ENCODE measurements around the gene PRCD.
"Not testable (repeated sequence)": the region's sequence is repeated elsewhere in the genome, so short reads cannot be mapped to it uniquely, and the experiment has no call there.

Gene PRCD

DNA sequence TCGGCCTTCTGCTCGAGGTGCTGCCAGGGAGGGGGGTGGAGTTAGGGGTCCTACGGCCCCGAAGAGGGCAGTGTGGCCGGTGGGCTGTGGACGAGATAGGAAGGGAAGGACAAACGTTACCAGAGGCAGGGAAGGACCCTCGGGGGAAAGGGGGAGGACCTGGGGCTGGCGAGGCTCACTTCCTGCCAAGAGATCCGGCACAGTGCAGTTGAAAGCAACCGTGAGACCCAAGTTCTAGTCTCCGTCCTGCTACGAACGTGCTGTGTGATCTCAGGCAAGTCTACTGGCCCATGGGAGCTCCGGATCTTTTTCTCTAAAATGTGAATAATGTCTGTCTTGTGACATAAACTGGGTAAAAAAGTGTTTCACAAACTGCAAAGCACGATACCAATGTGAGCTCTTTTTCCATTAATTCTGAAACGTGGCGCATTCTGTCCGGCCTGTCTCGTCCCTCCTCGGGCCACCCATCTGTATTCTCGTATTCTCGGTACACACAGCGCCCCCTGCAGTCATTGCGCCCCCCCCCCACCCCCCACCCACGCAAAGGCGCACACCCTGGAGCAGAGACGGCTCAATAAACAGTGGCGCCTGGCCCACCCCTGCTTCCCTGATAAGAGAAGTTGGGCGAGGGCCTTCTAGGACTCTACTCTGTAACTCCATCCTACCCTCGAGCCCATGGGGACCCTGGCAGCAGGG lies 11.2 kb upstream of the PRCD start:
- DNase-seq: no peak

GRCh38 chr17:76529224-76530094 lies 10.4 kb upstream of the PRCD start:
- DNase-seq: no peak

DNA sequence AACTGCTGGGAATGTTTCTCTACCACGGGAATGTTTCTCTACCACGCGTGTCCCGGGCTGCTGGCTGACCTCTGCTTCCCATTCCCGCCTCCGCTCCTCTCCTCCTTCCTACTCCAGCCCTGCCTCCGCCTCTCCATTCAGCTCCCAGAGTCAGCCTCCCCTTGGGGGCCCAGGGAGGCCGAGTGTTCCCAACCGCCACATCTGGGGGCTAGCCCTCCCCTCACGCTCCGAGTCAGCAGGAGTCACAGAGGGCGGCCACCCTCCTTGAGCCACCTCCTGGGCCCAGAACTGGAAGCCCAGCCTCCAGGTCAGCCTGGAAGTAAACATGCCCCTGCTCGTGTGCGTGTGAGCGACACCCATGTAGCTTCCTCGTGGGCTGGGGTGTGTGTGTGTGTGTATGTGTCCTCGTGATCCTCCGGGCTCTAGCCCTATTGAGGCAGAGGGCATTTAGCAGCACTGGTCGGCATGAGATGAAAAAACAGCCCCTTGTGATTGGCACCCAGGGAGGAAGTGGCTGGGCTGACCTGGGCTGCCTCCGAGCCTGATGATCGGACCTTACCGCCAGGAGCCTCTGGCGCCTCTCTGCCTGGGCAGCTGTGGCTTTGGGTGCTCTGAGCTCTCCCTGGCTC lies 9.6 kb upstream of the PRCD start:
- DNase-seq: no peak

GRCh38 chr17:76530811-76531485 lies 8.9 kb upstream of the PRCD start:
- DNase-seq: no peak

DNA sequence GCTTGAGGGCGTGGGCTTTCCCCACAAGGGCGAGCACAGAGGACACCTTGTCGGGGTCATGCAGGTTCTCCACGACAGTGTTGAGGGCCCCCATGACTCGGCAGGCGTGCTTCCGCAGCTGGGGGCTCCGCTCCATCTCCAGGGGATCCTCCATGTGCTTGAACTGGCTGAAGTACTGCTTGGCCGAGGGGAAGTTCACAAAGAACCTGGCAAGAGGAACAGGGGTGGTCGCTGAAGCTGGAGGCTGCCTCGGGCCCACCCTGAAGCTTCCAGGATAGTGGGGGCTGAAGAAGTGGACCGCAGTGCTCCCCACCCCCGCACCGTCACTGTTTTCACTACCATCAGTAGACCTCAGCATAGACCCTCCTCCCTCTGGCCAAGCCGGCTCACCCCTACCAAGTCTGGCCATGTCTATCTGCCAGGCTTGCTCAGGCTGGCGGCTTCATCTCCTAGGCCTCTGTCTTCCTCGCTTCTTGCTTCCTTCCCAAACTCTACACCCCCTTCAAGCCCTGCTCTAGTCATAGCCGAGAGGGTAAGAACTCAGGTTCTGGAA lies 8.3 kb upstream of the PRCD start:
- DNase-seq: no peak

DNA sequence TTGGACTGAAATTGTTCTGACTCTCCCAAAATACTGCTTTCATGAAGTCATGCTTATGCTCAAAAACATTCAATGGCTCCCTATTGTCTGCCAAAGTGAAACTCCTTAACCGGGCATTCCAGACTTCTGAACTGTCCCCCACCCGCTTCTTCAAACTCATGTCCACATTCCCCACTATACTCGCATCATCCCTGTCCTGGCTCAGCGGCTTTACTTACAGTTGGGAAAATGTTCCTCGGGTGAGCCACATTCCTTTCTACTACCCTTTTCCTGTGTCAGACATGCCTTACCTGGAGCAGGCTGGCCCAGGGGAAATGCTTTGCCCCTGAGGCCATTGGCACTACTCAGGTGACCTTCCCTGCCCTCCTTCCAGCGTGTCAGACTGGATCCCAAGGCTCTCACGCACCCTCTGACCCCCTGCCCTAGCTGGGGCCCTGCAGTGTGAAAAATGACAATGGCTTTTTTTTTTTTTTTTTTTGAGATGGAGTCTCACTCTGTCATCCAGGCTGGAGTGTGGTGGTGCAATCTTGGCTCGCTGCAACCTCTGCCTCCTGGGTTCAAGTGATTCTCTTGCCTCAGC lies 7.7 kb upstream of the PRCD start:
- DNase-seq: no peak

- DNase-seq: not testable (repeated sequence)
These were observed 6.0 kb upstream of the PRCD start for GRCh38 chr17:76533640-76534359.

- DNase-seq: no peak
These were observed 4.8 kb upstream of the PRCD start for GRCh38 chr17:76534831-76535732.

- DNase-seq: no peak
These were observed 3.9 kb upstream of the PRCD start for GRCh38 chr17:76535788-76536510.

DNA sequence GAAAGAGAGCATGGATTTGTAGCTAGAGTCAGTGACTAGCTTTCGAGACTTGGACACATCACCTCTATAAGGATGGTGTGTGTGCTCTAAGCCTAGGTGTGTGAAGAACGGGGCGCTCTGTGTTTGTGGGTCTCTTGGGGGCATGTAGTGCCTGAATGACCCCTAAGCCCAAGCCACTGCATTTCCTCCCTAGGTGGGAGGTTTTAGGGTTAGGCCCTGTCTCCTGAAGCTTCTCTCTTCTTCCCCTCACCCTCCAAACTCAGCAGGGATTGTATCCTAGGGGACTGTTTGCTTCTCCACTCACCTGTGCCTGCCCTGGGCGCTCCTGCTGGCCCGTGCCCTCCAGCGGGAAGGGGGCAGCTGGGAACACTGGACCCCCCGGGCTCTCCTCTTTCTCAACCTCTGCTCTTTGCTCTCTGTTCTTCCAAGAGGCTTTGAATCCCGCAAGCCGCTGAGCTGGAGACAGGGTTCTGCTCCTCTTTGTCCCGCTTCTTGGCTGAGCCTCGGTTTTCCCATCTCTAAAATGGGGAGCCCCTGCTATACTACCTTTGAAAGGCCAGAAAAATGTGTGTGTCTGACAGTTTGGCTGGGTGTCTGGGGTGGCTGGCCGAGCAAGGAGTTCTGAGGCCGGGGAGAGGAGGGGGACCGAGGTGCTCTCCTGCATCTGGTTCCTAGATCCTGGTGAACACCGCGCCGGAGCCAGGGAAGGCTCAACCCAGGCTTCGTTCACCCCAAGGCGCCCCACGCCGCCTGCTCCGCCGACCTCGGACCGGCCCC lies 3.1 kb upstream of the PRCD start:
- no peak for DNase-seq

DNA sequence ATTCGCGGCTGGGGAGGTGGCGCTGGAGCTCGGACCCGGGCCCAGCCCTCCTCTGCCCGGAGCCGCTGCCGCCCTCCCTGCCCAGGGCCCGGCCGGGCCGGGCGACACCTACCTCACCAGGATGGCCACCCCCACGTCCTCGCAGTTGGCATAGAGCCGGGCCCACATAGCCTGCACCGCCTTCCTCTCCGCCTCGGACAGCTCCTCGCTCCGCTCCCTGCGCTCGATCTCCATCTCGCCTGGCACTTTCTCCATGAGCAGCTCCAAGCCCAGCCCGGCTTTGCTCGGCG lies 2.6 kb upstream of the PRCD start:
- no peak for DNase-seq

DNA sequence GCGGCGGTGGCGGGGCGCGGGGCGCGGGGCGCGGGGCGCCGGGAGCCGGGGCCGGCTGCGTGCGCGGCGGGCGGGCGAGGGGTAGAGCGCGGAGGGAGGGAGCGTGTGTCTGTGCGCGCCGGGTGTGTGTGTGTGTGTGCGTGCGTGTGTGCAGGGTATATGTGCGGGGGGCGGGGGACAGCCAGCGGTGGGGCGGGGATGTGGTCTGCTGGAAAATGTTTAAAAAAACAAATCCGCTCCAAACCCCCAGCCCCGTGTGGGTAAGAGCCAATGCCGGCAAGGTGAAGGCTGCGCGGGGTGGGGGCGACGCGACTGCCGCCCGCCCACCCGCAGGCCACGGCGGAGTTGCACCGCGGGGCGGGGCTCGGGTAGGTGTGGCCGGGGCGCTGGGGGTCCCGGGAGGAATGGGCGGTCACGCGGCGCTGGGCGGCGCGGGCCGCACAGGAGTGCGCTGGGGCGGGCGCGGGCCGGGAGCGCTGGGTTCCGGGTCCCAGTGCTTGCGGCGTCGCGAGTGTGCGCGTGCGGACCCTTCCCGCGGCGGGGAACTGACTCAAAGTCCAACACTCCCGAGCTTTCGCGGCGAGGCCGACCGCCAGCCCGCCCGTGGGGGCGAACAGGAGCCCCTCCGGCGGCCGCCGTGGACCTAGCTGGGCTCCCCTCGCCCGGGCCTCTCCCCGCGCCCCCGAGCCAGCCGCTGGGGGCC lies 2.1 kb upstream of the PRCD start, which contains the start of gene CYGB:
CYGB (minus strand) TSS at position 132 of the 703 bp plus-strand sequence. CDS start 167 bp downstream, outside the sequence.
- DNase-seq: no peak

DNA sequence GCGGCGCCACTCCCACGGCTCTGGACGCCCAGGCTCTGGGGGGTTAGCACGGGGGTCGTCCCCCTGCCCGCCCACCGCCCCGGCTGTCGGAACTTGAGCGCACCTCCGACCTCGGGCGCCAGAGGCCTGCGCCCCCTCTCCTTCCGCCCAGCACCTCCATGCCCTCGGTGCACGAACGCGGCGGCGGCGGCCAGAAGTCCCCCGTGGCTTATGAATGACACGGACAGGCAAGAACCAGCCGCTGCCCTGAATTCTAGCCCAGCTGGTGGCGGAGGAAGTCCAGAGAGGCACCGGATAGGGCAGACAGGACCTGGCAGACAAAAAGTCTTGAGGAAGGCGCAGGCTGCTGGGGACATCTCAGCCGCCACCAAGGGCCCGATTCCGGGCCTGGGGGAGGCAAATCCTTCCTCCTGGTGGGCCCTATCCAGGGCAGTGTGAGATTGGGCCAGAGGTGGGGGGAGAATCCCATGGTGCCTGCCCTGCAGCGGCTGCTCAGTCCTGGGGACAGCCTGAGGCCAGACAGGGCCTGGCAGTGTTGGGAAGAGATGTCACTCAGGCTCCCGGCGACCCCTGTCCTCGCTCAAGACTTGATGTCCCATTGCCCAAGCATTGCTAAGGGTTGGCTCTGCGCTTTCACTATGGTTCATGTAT lies 1.4 kb upstream of the PRCD start:
- DNase-seq: no peak

DNA sequence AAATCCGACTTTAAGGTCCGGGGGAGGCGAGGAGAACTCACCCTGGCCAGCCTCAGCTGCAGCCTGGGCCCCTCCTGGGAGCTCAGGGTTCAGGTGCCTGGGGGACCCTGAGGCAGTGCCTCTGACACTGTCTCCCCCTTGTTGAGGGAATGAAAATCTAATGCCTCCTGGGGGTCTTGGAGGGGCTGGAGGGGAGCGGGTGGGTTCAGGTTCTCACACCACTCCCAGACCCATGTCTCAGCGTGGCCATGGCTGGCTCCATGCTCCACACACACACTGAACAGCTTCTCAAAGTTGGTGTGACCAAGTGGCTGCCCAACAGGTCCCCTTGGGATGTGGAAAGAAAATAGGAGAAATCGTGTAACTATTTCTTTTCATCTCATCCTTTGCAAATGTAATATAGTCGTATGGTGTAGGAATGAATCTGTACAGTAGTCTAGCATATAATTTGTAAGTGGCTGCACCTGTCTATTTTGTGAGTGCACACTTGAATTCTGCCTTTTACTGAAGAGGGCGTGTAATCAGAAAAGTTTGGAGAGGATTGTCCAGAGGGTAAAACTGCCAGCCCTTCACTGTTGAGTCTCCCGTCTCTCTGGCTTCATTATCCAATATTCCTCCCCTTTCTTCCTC lies 788 bp upstream of the PRCD start:
- DNase-seq: no peak

- DNase-seq: no peak
These were observed 797 bp downstream of the PRCD start for GRCh38 chr17:76540381-76541300.

GRCh38 chr17:76541739-76542454 lies 2.1 kb downstream of the PRCD start:
- DNase-seq: no peak
